PFSK-1 (cell line): ENCODE data around the gene STARD5.

Experiments
- FOXP2 ChIP-seq: optimal IDR thresholded peaks from 2 replicates; pipeline ENCODE3; 2011; ENCODE audit warnings: borderline replicate concordance, control low read depth, inconsistent platforms; ENCODE audit not compliant: insufficient read depth; ENCODE audit errors: extremely low read length, extremely low read depth
- POLR2AphosphoS5 ChIP-seq: IDR thresholded peaks from 2 replicates; pipeline ENCODE4 v1.6.1; 2012; ENCODE audit warnings: low read depth, mild to moderate bottlenecking, control low read depth, low read length, moderate library complexity
- REST ChIP-seq, 2 experiments: IDR thresholded peaks; 2 replicates each; pipeline versions ENCODE4 v1.6.1 to v1.8.0; 2011 to 2012; ENCODE audit warnings: low read depth in 2 of 2, low read length in 2 of 2, control low read depth in 1 of 2, inconsistent platforms in 1 of 2, mild to moderate bottlenecking in 1 of 2, moderate library complexity in 1 of 2; ENCODE audit not compliant: insufficient read depth in 1 of 2
- SIN3A ChIP-seq: IDR thresholded peaks from 2 replicates; pipeline ENCODE4 v1.6.1; 2012; ENCODE audit warnings: mild to moderate bottlenecking, low read length, moderate library complexity, borderline replicate concordance; ENCODE audit not compliant: insufficient read depth
- TAF1 ChIP-seq: IDR thresholded peaks from 2 replicates; pipeline ENCODE4 v1.6.1; 2012; ENCODE audit warnings: low read length, control low read depth, borderline replicate concordance; ENCODE audit not compliant: insufficient read depth

STARD5 gene

GRCh38 chr15:81268340-81268739 is 55.6 kb downstream of the STARD5 start:
- no peak for TF ChIP-seq REST (IDR thresholded peaks at IDR 0.05; ENCODE audit: insufficient read depth in 1 of 2, low read depth in 2 of 2, low read length in 2 of 2)
- no peak for TF ChIP-seq TAF1
- TF ChIP-seq SIN3A, result no peak
- TF ChIP-seq POLR2AphosphoS5, result no peak
- no peak for TF ChIP-seq FOXP2

GRCh38 chr15:81265944-81266775 is 57.8 kb downstream of the STARD5 start:
- TF ChIP-seq SIN3A, result no peak
- TF ChIP-seq TAF1, result no peak
- no peak for TF ChIP-seq FOXP2
- no peak for TF ChIP-seq POLR2AphosphoS5
- TF ChIP-seq REST (IDR thresholded peaks at IDR 0.05; ENCODE audit: insufficient read depth in 1 of 2, low read depth in 2 of 2, low read length in 2 of 2), result no peak

- no peak for TF ChIP-seq REST (IDR thresholded peaks at IDR 0.05; ENCODE audit: insufficient read depth in 1 of 2, low read depth in 2 of 2, low read length in 2 of 2)
- no peak for TF ChIP-seq TAF1
- no peak for TF ChIP-seq POLR2AphosphoS5
- TF ChIP-seq SIN3A, result no peak
- no peak for TF ChIP-seq FOXP2
Measured at GRCh38 chr15:81265256-81265943, 58.5 kb downstream of the STARD5 start.

- TF ChIP-seq POLR2AphosphoS5 (no peak), REST (IDR thresholded peaks at IDR 0.05; ENCODE audit: insufficient read depth in 1 of 2, low read depth in 2 of 2, low read length in 2 of 2) (no peak), TAF1 (no peak)
Measured at GRCh38 chr15:81264072-81264857, 59.7 kb downstream of the STARD5 start.
